ENCODE results near the gene RPTOR.
A peak's percentile ranks its signal among the peaks of the same experiment; 100 is the strongest.

RPTOR gene

GRCh38 chr17:80818871-80819270 is 274.2 kb downstream of the RPTOR start:
- DNase-seq (ENCODE audit: low spot score), result no peak

DNA sequence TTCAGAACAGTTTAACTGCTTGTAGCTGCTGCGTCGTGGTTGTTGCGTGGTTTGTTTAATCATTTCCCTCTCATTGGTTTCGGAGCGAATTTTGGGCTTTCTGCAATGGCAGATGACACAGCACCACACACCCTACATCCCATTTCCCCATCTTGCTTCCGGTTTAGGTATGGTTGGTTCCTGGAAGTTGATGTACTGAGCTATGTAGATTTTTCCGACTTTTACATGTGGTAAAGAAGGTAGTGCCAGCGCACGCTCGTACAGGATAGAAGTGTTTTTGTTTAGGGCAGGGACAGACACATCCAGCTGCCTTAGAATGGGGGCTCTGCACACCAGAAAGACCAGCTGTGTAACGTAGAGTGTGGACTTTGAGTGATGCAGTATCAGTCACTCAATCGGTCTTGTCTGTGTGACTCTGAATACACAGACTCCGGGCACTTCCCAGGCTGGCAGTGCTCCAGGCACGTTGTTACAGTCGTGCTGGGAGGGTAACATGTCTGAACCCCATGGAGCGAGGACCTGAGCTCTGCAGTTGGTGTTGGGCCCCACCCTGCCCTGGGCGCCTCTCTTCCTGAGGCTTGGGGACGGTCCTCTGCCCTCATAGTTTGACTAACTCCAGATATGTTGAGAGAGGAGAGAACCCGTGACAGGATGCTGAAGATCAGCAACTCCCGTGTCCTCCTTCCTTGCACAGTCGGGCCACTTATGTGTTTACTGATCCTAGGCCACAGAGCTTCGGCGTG is 275.0 kb downstream of the RPTOR start:
- no peak for DNase-seq (ENCODE audit: low spot score)

GRCh38 chr17:80820331-80820730 is 275.7 kb downstream of the RPTOR start:
- DNase-seq (ENCODE audit: low spot score), result no peak

DNA sequence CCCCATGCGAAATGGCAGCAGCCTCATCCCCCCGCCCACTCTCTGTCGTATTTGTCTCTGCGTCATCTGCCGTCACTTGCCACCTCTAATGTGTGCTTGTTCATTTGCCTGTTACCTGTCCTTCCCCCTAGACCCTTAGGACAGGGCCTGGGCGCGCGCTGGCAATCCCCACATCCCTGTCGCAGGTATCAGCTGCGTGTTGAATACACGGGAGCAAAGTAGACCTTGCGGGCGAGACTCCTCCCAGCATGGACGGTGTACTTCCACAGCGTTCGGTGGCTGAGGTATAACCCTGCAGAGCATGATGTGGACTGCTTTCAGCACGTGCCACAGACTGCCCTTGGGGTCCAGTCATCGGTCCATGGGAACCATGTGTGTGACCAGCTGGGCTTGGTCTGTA is 276.9 kb downstream of the RPTOR start:
- no peak for DNase-seq (ENCODE audit: low spot score)

GRCh38 chr17:80822021-80822699 is 277.5 kb downstream of the RPTOR start:
- no peak for DNase-seq (ENCODE audit: low spot score)

DNA sequence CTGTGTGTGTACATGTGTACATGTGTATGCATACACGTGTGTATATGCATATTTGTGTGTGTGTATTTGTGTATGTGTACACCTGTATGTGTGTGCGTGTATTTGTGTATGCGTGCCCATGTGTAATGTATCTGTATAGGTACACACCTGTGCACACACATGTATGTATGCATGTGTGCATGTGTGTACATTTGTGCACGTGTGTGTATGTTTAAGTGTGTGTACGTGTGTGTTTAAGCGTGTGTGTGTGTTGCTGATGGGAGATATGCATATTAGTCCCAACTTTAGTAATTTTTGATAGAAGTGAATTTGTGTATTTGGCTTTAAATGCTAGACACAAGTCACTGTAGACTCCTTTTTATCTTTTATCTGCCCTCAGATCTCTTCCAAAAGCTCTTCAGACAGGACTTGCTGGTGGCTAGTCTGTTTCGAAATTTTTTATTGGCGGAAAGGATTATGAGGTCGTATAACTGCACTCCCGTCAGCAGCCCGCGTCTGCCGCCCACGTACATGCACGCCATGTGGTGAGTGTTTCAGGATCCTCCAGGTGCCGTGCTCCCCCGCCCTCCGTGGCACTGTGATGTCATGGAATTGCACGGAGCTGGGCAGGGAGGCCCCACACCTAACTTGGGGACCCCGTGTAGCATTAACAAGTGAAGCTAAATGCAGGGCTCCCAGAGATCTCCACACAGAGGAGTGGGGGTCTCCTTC is 278.2 kb downstream of the RPTOR start:
- DNase-seq (ENCODE audit: low spot score), result no peak

DNA sequence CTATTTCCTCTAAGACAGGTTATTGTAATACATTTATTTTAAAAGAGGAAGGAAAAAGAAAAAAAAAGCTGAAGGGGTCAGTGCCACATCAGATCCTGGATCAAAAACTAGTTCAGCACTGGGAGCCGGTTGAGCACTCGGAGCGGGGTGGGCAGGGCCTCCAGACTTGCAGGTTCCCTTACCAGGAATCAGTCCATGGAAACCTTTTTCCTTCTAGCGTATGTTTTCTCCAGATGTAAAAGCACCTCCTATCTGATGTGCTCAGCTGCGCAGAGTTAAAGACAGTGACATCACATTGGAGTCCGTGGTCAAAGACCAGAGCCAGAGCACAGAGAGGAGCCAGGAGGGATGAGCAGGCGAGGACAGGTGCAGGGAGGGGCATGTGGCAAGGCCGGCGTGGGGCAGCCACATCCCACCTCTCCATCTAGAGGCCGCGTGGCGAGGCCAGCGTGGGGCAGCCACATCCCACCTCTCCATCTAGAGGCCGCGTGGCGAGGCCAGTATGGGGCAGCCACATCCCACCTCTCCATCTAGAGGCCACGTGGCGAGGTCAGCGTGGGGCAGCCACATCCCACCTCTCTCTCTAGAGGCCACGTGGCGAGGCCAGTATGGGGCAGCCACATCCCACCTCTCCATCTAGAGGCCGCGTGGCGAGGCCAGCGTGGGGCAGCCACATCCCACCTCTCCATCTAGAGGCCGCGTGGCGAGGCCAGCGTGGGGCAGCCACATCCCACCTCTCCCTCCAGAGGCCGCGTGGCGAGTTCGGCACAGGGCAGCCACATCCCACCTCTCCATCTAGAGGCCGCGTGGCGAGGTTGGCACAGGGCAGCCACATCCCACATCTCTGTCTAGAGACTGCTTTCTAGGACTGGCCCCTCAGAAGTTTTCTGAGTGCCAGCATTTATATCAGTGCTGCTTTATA is 280.2 kb downstream of the RPTOR start:
- DNase-seq (ENCODE audit: low spot score), result no peak

DNA sequence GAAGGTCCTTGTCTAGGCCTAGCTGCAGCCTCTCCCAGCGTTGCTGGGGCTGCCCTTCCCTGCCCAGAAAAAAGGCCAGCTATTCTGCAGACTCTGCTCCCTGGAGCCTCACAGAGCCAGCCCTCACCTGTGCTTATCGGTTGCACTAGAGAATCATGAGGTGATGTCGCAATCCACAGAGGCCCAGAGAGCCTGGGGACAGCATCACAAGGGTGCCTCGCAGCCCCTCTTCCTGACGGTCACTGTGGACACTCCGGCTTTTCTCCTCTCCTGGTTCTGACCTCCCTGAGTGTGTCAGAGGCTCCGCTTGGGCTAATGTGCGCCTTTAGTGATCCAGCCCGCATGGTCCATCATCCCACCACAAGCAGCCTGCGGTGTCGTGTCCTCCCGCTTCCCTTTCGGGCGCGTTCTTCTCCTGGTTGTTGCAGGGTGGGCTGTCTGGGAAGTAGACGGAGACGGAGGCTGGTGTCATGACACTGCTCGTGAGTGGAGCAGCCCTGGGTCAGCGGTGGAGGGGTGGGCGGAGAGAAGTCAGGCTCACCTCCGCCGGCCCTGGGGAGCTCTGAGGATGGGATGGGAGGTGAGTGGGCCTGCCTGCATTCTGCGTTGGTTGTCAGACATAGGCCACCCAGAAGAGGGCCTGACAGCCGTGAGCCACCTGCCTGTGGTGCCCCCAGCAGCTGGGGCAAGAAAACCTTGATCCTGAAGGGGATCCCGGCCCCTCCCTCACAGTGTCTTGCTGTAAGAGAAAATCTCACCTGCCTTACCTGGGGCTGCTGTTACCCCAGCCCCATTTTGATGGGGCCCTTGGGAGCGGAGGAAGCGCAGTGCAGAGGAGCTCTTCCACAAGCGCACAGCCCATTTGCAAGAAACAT is 281.1 kb downstream of the RPTOR start:
- no peak for DNase-seq (ENCODE audit: low spot score)

DNA sequence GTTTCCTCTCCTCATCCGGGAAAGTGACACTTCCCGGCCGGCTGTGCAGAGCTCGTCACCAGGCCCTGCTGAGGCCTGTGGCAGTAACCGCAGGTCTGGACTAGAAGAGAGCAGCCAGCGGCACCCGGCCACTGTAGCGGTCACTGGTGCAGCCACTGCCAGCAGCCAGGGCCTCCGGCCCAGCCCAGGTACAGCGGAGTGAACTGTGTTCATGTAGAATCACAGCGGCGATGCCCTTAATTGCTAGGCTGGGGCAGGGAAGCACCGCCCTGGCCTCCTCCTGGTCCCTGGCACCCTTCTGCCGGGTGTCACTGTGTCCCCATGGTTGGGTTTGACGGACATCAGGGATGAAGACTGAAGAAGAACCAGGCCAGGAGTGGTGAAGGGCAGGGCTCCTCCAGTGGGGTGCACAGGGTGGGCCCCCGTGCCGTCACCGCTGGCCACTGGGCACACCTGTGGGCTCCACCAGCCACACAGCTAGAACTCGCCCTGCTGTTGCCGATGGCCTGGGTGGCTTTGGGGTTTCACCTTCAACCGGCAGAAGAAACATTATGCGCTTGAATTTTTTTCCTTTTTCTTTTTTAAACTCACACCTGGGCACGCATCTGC is 281.8 kb downstream of the RPTOR start:
- no peak for DNase-seq (ENCODE audit: low spot score)

DNA sequence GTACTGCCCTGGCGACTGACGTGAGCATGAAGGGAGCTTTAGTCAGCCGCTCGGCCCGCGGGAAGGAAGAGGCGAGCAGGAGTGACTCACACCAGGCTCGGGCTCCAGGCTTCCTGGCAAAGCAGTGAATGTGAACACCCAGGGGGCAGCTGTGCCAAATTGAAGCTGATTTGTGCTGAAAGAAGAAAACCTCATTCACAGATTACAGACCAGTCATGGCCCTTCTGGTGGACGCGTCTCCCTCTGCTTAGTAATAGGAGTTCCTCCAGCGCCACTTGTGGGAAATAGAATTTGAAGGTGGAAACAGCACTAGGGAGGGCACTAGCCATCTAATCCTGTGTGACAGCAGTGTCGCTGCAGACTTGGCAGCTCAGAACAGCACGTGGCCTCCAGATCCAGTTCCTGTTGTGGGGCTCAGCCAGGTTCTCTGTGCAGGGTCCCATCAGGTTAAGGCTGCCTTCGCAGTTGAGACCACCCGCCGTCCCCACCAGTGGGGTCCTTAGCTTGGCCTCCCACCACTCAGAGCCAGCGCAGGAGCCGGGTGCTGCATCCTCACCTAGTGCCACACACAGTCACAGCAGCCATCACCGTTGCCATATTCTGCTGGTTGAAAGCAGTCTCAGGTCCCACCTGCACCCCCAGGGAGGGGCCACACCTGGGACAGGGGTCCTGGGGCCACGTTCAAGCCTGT is 282.5 kb downstream of the RPTOR start:
- no peak for DNase-seq (ENCODE audit: low spot score)

DNA sequence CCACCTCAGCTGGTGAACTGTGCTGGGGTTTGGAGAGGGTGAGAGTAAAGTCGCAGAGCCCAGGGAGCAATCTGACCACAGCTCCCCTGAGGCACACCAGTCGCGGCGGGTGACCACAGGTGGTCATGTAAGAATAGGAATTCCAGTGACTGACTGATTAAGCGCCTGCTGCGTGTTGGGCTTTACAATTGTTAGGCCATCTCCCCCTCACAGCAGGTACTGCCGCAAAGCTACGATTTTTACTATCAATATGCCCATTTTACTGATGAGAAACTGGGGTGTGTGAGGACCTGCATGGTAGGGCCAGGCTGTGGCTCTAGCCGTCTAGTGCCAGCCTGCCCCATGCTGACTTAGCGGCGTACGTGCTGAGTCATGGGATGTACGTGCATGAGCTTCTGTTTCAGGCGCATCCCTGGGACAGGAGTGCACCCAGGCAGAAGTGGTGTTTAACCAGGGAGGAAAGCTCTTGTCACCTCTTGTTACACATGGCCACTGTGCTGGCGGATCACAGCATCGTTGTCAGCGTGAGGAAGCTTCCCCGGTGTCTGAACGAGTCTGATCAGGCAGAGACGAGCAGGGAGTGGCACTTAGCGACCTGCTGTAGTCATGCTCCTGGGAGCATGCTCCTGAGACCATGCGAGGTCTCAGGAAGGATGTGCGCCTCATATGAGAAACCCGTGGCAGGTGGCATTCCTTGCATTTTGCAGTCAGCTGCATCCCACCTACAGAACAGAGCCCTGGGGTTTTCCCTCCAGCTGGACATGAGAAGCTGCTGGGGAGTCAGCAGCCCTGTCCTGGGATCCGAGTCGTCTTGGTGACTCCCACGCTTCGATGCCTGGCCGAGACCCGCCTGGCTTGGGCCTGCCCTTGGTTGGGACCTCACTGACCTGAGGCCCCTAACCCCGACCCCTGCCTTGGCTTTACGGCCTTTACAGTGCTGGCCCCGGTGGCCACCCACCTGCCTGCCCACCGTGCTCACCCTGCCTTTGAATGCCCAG is 283.3 kb downstream of the RPTOR start:
- DNase-seq (ENCODE audit: low spot score), result peak; percentile 59

DNA sequence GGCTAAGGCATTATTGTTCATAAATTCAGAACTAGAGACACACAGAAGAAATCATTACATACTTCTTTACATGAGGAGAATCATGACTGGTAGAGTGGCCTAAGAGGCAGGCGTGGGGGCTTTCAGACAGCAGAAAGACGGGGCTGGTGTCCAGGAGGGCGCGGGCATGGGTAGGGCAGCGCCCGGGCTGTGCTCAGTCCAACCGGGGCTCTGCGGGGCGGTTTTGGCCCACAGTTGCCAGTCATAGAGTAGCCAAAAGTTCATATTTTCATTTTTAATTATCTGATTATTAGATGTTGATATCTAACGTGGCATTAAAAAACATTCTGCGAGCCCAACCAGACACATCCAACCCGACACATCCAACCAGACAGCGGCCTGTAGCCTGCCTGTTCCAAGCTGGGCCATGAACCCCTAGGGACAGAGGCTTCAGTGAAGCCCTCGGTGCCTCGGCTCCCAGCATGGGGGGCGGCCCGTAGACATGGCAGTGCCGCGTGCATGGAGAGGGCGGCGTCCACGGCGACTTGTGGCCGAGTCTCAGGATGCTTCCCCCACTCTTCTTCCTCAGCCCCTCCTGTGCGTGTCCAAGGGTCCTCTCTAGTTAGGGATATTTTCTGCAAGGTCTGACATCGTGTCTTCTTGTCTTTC is 284.7 kb downstream of the RPTOR start:
- DNase-seq (ENCODE audit: low spot score), result no peak

DNA sequence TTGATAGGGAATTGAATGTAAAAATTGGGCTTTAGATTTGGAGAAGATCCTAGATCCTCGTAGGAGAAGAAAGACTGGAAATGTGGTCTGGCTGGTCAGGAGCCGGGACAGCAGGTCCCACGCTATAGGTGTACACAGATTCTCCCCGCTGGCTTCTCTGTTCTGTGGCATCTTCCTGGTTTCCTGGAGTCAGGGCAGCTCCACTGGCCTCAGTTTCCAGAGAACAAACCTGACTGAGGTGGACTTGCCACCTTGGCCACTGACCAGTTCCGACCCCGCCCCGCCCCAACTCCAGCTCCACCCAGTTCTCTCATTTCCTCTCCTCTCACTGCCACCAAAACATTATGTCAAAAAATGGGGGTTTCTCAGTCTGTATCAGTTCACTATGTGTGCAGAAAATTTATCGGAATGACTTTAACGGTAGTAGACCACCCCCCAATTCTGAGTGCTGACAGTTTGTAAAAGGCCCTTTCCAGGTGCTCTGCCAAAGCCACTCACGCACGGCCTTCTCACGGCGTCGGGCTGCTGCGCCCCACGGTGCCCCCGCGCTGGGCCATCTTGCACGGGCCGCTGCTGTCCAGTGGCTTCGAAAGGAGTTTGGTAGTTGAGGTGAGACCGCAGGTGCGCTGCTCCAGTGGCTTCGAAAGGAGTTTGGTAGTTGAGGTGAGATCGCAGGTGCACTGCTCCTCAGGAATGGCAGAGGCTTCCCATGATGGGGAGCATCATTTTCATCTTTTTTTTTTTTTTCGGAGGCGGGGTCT is 285.6 kb downstream of the RPTOR start:
- no peak for DNase-seq (ENCODE audit: low spot score)

DNA sequence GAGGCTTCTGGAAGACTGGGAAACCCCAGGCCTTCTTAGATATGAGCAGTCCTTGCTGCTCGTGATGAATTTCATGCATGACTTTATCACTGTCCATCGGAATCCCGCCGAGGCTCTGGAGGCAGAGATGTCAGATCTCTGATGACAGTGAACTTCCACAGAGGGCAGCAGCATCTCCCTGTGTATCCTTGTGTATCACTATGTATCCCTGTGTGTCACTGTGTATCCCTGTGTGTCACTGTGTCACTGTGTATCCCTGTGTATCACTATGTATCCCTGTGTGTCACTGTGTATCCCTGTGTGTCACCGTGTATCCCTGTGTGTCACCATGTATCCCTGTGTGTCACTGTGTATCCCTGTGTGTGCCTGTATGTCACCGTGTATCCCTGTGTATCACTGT is 286.9 kb downstream of the RPTOR start:
- no peak for DNase-seq (ENCODE audit: low spot score)

- peak; percentile 61 for DNase-seq (ENCODE audit: low spot score)
These were observed 287.6 kb downstream of the RPTOR start for GRCh38 chr17:80832266-80832676.

DNA sequence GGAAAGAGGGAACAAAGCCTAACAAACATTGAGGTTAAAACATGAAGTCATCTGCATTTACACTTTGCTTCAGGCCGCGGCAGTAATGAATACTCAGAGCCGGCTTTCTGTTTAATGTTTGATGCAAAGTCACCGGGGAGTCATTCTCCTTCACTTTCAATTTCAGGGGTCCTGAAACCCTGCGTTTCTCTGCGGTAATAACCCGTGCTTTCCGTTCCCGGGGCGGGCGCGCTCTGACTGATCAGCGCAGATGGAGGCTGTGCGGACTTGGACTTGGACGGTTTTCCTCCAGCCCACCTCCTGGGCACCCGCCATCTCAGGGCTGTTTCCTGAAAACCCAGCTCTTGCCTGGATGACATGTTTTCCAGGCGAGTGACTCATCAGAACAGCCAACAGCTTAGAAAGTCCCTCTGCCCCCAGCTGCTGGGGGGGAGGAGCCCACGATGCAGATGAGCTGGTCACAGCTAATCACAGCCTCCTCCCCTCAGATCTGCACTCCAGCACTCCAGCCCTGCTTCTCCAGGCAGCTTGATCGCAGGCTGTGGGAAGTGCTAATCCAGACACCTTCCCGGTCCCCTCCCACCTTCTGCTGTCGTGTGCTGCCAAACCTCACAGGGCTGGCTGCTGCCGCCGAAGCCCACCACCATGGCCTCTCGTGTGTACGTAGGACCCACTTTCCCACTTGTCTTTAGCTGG is 288.4 kb downstream of the RPTOR start:
- peak; percentile 95 for DNase-seq (ENCODE audit: low spot score)
